HEK293 (cell line): ENCODE results near the gene DDX10.

ENCODE experiments used
- BCL11B ChIP-seq: fragments of 450-650 bp; formaldehyde crosslinking; IDR thresholded peaks from 2 replicates; pipeline ENCODE4 v1.5.1; 2016; ENCODE audit warnings: low read depth, missing biosample characterization, missing genetic modification characterization
- CTCF ChIP-seq: fragments of 450-650 bp; formaldehyde crosslinking; IDR thresholded peaks from 2 replicates; pipeline ENCODE4 v1.5.1; 2016; ENCODE audit warnings: missing biosample characterization, missing genetic modification characterization
- KLF9 ChIP-seq: fragments of 450-650 bp; formaldehyde crosslinking; IDR thresholded peaks from 2 replicates; pipeline ENCODE4 v1.5.1; 2016; ENCODE audit warnings: missing biosample characterization, missing genetic modification characterization, low read depth
- REST ChIP-seq: fragments of 450-650 bp; formaldehyde crosslinking; IDR thresholded peaks from 2 replicates; pipeline ENCODE4 v1.5.1; 2016; ENCODE audit warnings: missing biosample characterization, missing genetic modification characterization
- ZNF560 ChIP-seq: fragments of 450-650 bp; formaldehyde crosslinking; IDR thresholded peaks from 2 replicates; pipeline ENCODE4 v1.5.1; 2017; ENCODE audit warnings: missing biosample characterization, missing genetic modification characterization, borderline replicate concordance
- ZSCAN23 ChIP-seq: fragments of 450-650 bp; formaldehyde crosslinking; IDR thresholded peaks from 2 replicates; pipeline ENCODE4 v1.5.1; 2016; ENCODE audit warnings: missing biosample characterization, missing genetic modification characterization

- no peak for TF ChIP-seq KLF9
- TF ChIP-seq REST (tag by site-specific recombination) = no peak
- no peak for TF ChIP-seq CTCF (tag by site-specific recombination)
- TF ChIP-seq ZSCAN23 (tag by site-specific recombination) = no peak
- no peak for TF ChIP-seq ZNF560 (tag by site-specific recombination)
- TF ChIP-seq BCL11B = no peak
These were observed 237.2 kb downstream of the DDX10 start for GRCh38 chr11:108902027-108902469.
